GM19240 (cell line): ENCODE measurements around the gene PRDX6.
"Not testable (repeated sequence)": the region's sequence is repeated elsewhere in the genome, so short reads cannot be mapped to it uniquely, and the experiment has no call there.

Experiments
- DNase-seq: peaks from one replicate; pipeline ENCODE4 v3.0.0; 2011; ENCODE audit warnings: low spot score; ENCODE audit not compliant: insufficient read length

Gene PRDX6

DNA sequence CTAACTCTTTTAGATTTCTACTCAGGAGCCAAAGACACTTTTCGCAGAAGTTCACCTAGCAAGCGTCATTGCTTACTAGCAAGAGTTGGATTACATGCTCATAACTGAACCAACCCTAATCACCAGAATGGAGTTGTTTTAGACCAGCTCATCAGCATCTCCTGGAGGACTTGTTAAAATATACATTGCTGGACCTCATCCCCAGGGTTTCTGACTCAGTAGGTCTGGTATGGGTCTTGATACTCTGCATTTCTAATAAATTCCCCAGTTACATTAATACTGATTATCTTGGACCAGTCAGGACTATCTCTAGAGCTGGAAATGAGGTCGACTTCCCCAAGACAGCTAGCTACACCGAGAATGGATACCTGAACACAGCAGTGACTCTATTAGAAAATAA is 9.7 kb upstream of the PRDX6 start:
- no peak for DNase-seq

DNA sequence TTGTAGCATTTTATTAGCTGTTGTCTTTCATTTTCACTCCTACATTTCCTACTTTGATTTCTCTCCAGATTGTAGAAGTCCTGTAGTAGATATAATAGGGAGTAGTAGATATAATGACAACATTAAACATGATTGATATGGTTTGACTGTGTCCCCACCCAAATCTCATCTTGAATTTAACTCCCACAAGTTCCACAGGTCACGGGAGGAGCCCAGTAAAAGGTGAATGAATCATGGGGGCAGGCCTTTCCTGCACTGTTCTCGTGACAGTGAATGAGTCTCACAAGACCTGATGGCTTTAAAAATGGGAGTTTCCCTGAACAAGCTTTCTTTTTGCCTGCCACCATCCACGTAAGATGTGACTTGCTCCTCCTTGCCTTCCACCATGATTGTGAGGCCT is 7.5 kb upstream of the PRDX6 start:
- no peak for DNase-seq

- DNase-seq: no peak
These were observed 6.5 kb upstream of the PRDX6 start for GRCh38 chr1:173470608-173471007.

DNA sequence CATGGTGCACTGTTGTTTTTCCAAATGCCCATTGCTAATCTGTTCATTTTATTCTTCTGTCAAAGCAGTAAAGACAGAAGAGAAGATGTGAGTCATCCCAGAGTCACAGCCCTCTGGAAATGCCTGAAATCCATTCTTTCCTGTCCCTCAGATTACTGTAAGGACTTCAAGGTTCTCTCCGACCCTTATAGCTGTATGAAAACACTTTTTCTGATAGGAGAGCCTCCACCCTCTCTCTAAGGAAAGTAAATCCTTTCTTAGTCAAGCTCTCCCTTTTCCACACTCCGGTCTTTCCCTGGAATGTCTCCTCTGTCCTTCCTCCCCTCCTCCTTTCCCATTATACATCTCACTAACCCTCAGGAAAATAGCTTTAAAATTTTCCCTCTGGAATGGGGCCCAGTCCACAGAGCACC is 3.5 kb upstream of the PRDX6 start:
- DNase-seq: no peak

GRCh38 chr1:173474097-173474779 is 2.9 kb upstream of the PRDX6 start:
- DNase-seq: no peak

DNA sequence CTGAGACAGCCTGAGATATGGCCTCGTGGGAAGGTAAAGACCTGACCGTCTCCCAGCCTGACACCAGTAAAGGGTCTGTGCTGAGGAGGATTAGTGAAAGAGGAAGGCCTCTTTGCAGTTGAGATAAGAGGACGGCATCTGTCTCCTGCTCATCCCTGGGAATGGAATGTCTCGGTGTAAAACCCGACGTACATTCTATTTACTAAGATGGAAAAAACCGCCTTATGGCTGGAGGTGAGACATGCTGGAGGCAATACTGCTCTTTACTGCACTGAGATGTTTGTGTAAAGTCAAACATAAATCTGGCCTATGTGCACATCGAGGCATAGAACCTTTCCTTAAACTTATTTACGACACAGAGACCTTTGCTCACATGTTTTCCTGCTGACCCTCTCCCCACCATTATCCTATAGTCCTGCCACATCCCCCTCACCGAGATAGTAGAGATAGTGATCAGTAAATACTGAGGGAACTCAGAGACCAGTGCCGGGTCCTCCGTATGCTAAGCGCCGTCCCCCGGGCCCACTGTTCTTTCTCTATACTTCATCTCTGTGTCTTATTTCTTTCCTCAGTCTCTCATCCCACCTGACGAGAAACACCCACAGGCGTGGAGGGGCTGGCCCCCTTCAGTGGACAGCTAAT is 2.2 kb upstream of the PRDX6 start:
- DNase-seq: not testable (repeated sequence)

DNA sequence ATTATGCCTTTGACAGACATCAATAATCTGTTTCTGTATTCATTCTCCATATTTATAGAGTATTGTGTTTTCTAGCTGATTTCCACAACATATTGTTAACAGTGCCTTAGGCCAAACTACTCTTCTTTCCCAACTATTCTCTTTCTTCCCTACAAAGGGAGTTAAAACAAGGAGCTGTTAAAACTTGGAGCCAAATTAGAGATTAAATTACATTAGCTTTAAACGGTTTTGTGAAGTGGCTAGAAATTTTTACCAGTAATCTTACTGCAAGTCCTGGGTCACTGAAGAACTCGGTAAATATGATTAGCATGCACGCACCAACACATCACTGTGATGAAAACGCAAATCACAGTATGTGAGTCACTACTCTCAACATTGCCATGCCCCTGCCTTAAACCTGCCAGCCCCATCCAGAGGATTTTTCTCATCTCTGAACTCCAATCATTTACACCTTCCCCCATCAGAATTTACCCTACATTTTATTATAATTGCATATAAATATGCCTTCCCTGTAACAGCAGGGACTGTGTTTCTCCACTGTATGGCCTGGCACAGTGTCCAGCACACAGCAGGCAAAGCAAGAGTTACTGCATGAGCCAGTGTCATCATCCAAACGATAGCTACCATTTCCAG is 1.5 kb upstream of the PRDX6 start:
- no peak for DNase-seq

- DNase-seq: no peak
These were observed 904 bp upstream of the PRDX6 start for GRCh38 chr1:173476197-173476664.

DNA sequence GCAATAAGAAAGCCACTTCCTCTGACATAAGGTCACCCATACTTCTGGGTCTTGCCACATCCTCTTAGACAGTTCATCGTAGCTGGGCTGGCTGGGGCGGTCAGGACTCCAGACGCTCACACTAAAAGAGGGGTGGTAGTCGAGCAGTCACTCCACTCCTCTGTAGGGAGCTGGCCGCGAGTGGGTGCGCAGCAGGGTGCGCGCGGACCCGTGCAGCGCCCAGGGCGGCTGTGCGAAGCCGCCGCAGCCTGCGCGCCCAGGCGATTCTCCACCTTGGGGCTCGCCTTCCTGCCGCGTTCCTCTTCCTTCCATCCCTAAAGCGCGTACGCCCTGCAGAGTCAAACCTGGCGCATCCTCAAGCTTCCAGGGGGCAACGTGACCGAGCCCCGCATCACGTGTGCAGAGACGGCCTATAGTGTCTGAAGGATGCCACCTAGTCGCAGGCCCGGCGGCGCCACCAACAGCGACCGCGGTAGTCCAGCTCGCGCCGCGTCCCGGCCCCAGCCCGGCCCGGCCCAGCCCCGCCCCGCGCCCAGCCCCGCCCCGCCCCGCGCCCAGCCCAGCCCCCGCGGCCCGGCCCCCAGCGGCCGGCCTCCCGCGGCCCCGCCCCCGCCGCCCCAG is 360 bp upstream of the PRDX6 start:
- peak; percentile 81 for DNase-seq

DNA sequence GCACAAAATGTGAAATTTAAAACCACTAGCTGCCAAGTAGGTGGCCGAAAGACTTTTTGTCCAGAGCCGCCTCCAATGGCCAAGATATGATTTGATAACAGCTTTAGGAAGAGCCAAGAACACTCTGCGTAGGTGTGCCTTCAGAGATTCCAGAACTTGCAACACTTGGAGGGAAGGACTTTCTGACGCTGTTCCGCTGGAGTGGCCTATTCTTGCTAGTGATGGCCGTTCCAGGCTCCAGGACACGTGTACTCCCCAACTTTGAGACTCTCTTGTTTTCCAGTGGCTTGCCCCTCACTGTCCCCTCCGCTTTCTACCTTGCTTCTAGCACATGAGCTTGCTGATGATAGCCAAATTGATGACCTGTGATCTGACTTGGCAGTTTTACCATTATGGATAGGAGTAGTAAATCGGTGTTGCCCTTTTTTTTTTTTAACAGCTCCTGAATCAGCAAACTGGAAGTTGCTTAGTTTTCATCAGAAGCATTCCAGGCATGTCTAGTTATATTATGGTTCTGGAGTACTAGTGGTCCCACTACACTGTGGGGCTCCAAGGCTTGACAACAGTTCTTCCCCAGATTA is 1.0 kb downstream of the PRDX6 start:
- no peak for DNase-seq

GRCh38 chr1:173479649-173480048 is 2.5 kb downstream of the PRDX6 start:
- DNase-seq: no peak

GRCh38 chr1:173481195-173481772 is 4.1 kb downstream of the PRDX6 start:
- no peak for DNase-seq

DNA sequence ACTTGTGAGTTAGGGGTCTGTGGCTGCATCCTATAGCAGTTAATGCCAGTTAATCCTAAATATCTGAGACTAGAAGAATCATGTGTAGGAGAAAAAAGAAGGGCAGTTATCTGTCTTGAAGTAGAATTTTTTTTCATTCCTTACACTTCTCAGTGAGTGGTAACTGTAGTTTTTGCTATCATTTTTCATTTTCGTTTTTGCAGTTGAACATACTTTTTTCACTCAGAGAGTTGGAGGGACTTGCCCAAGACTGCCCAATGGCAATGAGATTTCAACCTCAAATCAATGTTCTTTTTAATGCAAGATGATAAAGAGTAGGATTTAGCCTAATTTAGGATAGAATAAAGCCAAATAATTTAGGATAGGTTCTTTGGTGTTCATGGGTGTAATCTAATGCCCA is 5.5 kb downstream of the PRDX6 start:
- no peak for DNase-seq

GRCh38 chr1:173484276-173484675 is 7.1 kb downstream of the PRDX6 start:
- no peak for DNase-seq

- no peak for DNase-seq
These were observed 8.3 kb downstream of the PRDX6 start for GRCh38 chr1:173485401-173485800.

GRCh38 chr1:173488001-173488400 is 10.9 kb downstream of the PRDX6 start:
- no peak for DNase-seq

- no peak for DNase-seq
These were observed 12.0 kb downstream of the PRDX6 start for GRCh38 chr1:173489149-173489600.

DNA sequence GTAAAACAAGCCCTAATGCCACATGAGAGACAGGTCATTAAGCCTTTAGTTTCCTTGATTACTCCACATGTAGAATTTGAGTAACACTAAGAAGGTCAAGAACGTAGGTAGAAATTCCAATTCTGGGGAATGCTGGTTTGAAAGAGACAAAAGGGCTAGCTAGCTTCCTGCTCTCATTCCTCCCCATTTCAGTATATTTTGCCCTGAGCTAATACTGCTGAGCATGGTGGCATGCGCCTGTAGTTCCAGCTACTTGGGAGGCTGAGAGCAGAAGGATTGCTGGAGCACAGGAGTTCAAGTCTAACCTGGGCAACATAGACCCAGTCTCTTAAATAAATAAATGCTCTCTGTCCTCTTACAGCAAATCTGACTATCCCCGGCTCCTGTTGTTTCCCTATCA is 12.8 kb downstream of the PRDX6 start:
- DNase-seq: no peak

DNA sequence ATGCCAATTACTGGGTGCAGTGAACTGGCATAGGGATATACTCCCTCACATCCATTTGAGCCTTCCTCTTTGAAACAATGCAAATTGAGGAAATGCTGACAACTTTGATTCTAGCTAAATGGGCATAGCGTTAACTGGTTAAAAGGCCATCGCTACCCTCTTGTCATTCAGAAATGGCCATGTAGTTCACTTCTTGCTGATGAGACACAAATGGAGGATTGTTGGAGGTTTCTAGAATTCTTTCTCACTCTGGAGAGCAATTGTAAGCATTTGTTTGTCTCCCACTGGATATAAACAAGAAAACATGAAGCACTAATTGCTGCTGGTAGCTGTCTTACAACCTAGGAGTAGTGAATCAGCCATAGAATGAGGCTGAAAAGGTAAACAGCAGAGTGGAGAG is 14.4 kb downstream of the PRDX6 start:
- no peak for DNase-seq

- DNase-seq: not testable (repeated sequence)
These were observed 16.0 kb downstream of the PRDX6 start for GRCh38 chr1:173493125-173493524.

DNA sequence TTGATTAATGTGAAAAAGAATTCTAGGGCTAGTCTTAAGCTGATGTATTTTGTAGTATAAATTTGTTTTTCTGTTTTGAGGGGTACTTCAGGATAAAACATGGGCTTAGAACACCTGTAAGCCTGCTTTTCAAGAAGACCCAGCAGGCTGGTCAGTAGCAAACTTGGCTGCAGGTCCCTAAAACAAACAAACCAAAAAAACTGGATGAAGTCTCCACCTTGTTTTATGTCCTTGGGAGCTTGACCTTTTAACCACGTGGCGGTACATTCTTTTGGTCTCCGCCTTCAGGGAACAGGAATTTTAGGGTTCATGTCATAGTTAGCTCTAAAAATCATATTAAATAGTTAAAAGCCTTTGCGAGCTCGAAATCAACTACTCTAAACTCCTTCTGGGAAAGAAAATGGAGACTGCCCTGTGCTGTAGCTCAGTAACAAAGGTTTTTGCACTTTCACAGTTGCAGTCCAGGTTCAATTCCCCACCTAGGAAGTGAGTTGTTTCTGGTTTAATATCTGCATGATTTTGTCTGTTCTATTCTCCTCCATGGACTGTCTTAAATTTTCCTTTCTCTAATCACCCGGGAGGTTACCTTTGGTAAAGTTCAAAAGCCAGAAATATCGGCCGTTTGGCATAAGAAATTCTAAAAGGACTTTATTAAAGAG is 18.6 kb downstream of the PRDX6 start:
- no peak for DNase-seq
